AG09319 (cell line): ENCODE results near the gene GRIN2A.

Experiments used
- DNase-seq: peaks from one replicate; pipeline ENCODE4 v3.0.0-alpha.2; 2010; ENCODE audit warnings: low read depth; ENCODE audit errors: extremely low read depth
- CTCF ChIP-seq: IDR thresholded peaks from 2 replicates; pipeline ENCODE4 v1.5.1; 2011; ENCODE audit warnings: low read depth, mild to moderate bottlenecking, inconsistent platforms, low read length, moderate library complexity

Gene GRIN2A

GRCh38 chr16:10205688-10206087, 23.5 kb upstream of the GRIN2A start:
- no peak for TF ChIP-seq CTCF
- DNase-seq: no peak

GRCh38 chr16:10202649-10203048, 20.4 kb upstream of the GRIN2A start:
- TF ChIP-seq CTCF: no peak; the same call in 1 of the 2 replicates
- DNase-seq: no peak

GRCh38 chr16:10200637-10201586, 18.7 kb upstream of the GRIN2A start:
- no peak for TF ChIP-seq CTCF
- no peak for DNase-seq

GRCh38 chr16:10196999-10197398, 14.8 kb upstream of the GRIN2A start:
- DNase-seq: no peak
- no peak for TF ChIP-seq CTCF

GRCh38 chr16:10191096-10191495, 8.9 kb upstream of the GRIN2A start:
- no peak for TF ChIP-seq CTCF

GRCh38 chr16:10189861-10190390, 7.7 kb upstream of the GRIN2A start:
- no peak for DNase-seq
- no peak for TF ChIP-seq CTCF

More at GRCh38 chr16:10191096-10191495, 8.9 kb upstream of the GRIN2A start:
- DNase-seq: no peak

GRCh38 chr16:10188236-10188635, 6.0 kb upstream of the GRIN2A start:
- TF ChIP-seq CTCF: no peak
- DNase-seq: no peak
